Heart left ventricle (tissue), 16 donors: ENCODE measurements around the gene TRMT1. TPM values are rescaled to one million over a fixed set of nuclear protein-coding genes. Genes with fewer than 3 reads are reported as not detected.
A peak's percentile ranks its signal among the peaks of the same experiment; 100 is the strongest.

Experiments
- ATAC-seq, 4 donors: fragments of 200-7000 bp; cut with Tn5 transposase; one replicate each; pipeline ENCODE4 v1.9.1; 2020 to 2022; ENCODE audit warnings: moderate library complexity in 4 of 4, mild to moderate bottlenecking in 3 of 4, moderate number of reproducible peaks in 1 of 4
- DNase-seq, 5 donors: peaks; one replicate each; pipeline ENCODE4 v3.0.0-alpha.2; 2020
- H3K27ac ChIP-seq, 12 donors: fragments of 200-600 bp; sonication (generic) in 4 of 12; one replicate each; pipeline versions ENCODE4 v1.5.0 to v1.8.0; 2016 to 2022; ENCODE audit warnings: mild to moderate bottlenecking in 2 of 12
- H3K27me3 ChIP-seq, 9 donors: fragments of 200-600 bp; sonication (generic) in 2 of 9; one replicate each; pipeline versions ENCODE4 v1.5.1 to v1.8.0; 2016 to 2022; ENCODE audit warnings: mild to moderate bottlenecking in 3 of 9
- H3K36me3 ChIP-seq, 9 donors: fragments of 200-600 bp; sonication (generic) in 2 of 9; one replicate each; pipeline versions ENCODE4 v1.5.0 to v1.8.0; 2018 to 2022; ENCODE audit warnings: mild to moderate bottlenecking in 2 of 9
- H3K4me1 ChIP-seq, 12 donors: fragments of 200-600 bp; sonication (generic) in 4 of 12; one replicate each; pipeline versions ENCODE4 v1.5.0 to v1.8.0; 2016 to 2022; ENCODE audit warnings: mild to moderate bottlenecking in 3 of 12
- H3K4me3 ChIP-seq, 12 donors: fragments of 200-600 bp; sonication (generic) in 4 of 12; one replicate each; pipeline versions ENCODE4 v1.5.0 to v1.8.0; 2017 to 2022; ENCODE audit warnings: mild to moderate bottlenecking in 9 of 12, moderate library complexity in 4 of 12
- H3K9me3 ChIP-seq, 12 donors: fragments of 200-600 bp; sonication (generic) in 4 of 12; one replicate each; pipeline versions ENCODE4 v1.5.0 to v1.8.0; 2016 to 2022; ENCODE audit warnings: mild to moderate bottlenecking in 1 of 12
- CTCF ChIP-seq, 12 donors: fragments of 200-600 bp; sonication (generic) in 4 of 12; IDR thresholded peaks; one replicate each; pipeline versions ENCODE4 v1.5.0 to v1.8.0; 2018 to 2022; ENCODE audit warnings: antibody characterized with exemption in 12 of 12, mild to moderate bottlenecking in 5 of 12
- POLR2A ChIP-seq, 2 donors: fragments of 450-650 bp; IDR thresholded peaks; one replicate each; pipeline ENCODE4 v1.6.1; 2017; ENCODE audit warnings: antibody characterized with exemption in 2 of 2, mild to moderate bottlenecking in 2 of 2, moderate library complexity in 2 of 2
- WGBS, 4 donors: extraction: QIAGEN DNeasy Blood & Tissue Kit in 2 of 4; methylation state at CpG; one replicate each; pipeline versions ENCODE4 v1.1.5 to v1.1.7; 2013 to 2018; 5-methylcytosine and 5-hydroxymethylcytosine counted together
- intact Hi-C, 10 donors: fragments of 100-400 bp; cut with DNase I; formaldehyde crosslinking; loops; one replicate each; pipeline versions ENCODE4 v1.11.1 to v1.14.2; 2022
- polyA plus RNA-seq, 2 donors: library from polyadenylated mRNA; stranded (reverse); fragments of 200-250 nt; gene quantifications; one replicate each; pipeline ENCODE4 v1.2.3, GENCODE V29; 2013
- total RNA-seq, 9 donors: library from RNA; depleted of rRNA in 2 of 9; stranded (reverse); fragments of >200 nt in 2 of 9; fragmentation: NEBNext Ultra II Directional in 3 of 9; extraction: Animal tissue kit (Norgen Biotek cat#: 25700) in 3 of 9; gene quantifications; one replicate each; pipeline versions ENCODE4 v1.1.0 to v1.2.4, GENCODE V29; 2016 to 2023
- donor health status: ischemic (EF 13 %, LVEDD 7.1; RV severe dilation, severe dysfunction).
- donor health status: healthy with polysubstance abuse.
- donor health status: DM: no; HTN: yes; CAD: no.
- donor health status: DM: no; HTN: no; CAD: no.
- donor health status: ischemic (EF 25% LVEDD 6.9; RV normal size, moderate dysfunction).
- donor health status: ischemic (EF 25% LVEDD 5.7; RV mildly dilated, moderate dysfunction).
- donor health status: healthy.
- donor health status: DM: yes; HTN: yes; CAD: no.
- donor health status: ischemic (EF 35%, LVEDD 5.7; RV mildly dilated, moderate dysfunction).
- donor health status: nonischemic (EF 11% LVEDD 7.7; RV severe dilation, severe dysfunction).
- donor health status: DM: yes; HTN: yes; CAD: no.
- donor health status: PGD.
- donor health status: ischemic (EF 29% LVEDD 5.4; RV normal size, mild dysfunction).
- donor health status: nonischemic (EF 23%, LVEDD 6.1; RV moderate dilation, normal function).

The TRMT1 gene
- total and polyA plus RNA-seq, 11 donors: 15.1 to 32.4 (median 19.1) TPM

- intact Hi-C loops: no loop called here
- Histone ChIP-seq H3K4me1 (peaks cover 0 to 21% (median under 1%) of the 10 kb centered on the region in 12 donors), H3K36me3 (peaks cover 0 to 7% (median 0%) of the 10 kb centered on the region in 9 donors), H3K4me3 (no peak overlapping the region), H3K27ac (peak overlapping the region in 1 of 12 donors; percentile 47), H3K27me3 (no peaks in the 10 kb centered on the region), H3K9me3 (no peaks in the 10 kb centered on the region)
- DNase-seq (no peak), ATAC-seq (no peak)
- TF ChIP-seq CTCF (IDR thresholded peaks at IDR 0.05) (no peak), POLR2A (IDR thresholded peaks at IDR 0.05) (no peak)
- 83 to 93% (median 87%) methylated on average over 6 of the region's 6 CpGs for WGBS, 4 donors
These were observed 11.5 kb upstream of the TRMT1 start for GRCh38 chr19:13127811-13128575.

GRCh38 chr19:13127051-13127450 lies 10.5 kb upstream of the TRMT1 start:
- TF ChIP-seq CTCF (IDR thresholded peaks at IDR 0.05): no peak
- TF ChIP-seq POLR2A (IDR thresholded peaks at IDR 0.05): no peak
- Histone ChIP-seq H3K27ac (no peak overlapping the region), H3K27me3 (no peaks in the 10 kb centered on the region), H3K36me3 (peaks cover 0 to 9% (median 0%) of the 10 kb centered on the region in 9 donors), H3K4me1 (peaks cover 0 to 18% (median 0%) of the 10 kb centered on the region in 12 donors), H3K9me3 (no peaks in the 10 kb centered on the region), H3K4me3 (no peak overlapping the region)
- no peak for ATAC-seq
- 92 to 96% (median 95%) methylated on average over 9 of the region's 9 CpGs for WGBS, 4 donors
- intact Hi-C loops: no loop called here
- DNase-seq: no peak

- DNase-seq (no peak), ATAC-seq (no peak)
- Histone ChIP-seq H3K9me3 (no peaks in the 10 kb centered on the region), H3K36me3 (peaks cover 0 to 14% (median 0%) of the 10 kb centered on the region in 9 donors), H3K27ac (no peak overlapping the region), H3K27me3 (no peaks in the 10 kb centered on the region), H3K4me1 (peaks cover 0 to 29% (median 16%) of the 10 kb centered on the region in 12 donors), H3K4me3 (no peak overlapping the region)
- intact Hi-C loops: no loop called here
- WGBS, 4 donors: 89 to 93% (median 91%) methylated on average over 20 of the region's 20 CpGs
- TF ChIP-seq POLR2A (IDR thresholded peaks at IDR 0.05) (no peak), CTCF (IDR thresholded peaks at IDR 0.05) (no peak)
These were observed 6.7 kb upstream of the TRMT1 start for GRCh38 chr19:13122980-13123957.
